HG03565 (cell line): ENCODE measurements around the gene LATS1.
"Not testable (repeated sequence)": the region's sequence is repeated elsewhere in the genome, so short reads cannot be mapped to it uniquely, and the experiment has no call there.

Source experiments
- ATAC-seq: cut with Tn5 transposase; IDR thresholded peaks from one replicate; pipeline ENCODE4 v1.9.1; 2021; ENCODE audit warnings: mild to moderate bottlenecking, moderate library complexity; ENCODE audit not compliant: unreplicated experiment

LATS1 gene

GRCh38 chr6:149729824-149730223, 11.9 kb upstream of the LATS1 start:
- no peak for ATAC-seq

GRCh38 chr6:149728499-149729234, 10.8 kb upstream of the LATS1 start:
- ATAC-seq = no peak

GRCh38 chr6:149727793-149728498, 10.0 kb upstream of the LATS1 start:
- ATAC-seq = no peak

- ATAC-seq = no peak
Measured at GRCh38 chr6:149725785-149726184, 7.9 kb upstream of the LATS1 start.

- ATAC-seq = no peak
Measured at GRCh38 chr6:149723771-149724417, 6.0 kb upstream of the LATS1 start.

GRCh38 chr6:149723262-149723661, 5.4 kb upstream of the LATS1 start:
- ATAC-seq = no peak

- ATAC-seq = no peak
Measured at GRCh38 chr6:149719531-149719930, 1.6 kb upstream of the LATS1 start.

- no peak for ATAC-seq
Measured at GRCh38 chr6:149717255-149717587, 680 bp downstream of the LATS1 start.

GRCh38 chr6:149716181-149716963, 1.5 kb downstream of the LATS1 start:
- ATAC-seq = no peak

GRCh38 chr6:149714442-149714841, 3.5 kb downstream of the LATS1 start:
- ATAC-seq = no peak

- no peak for ATAC-seq
Measured at GRCh38 chr6:149711711-149712110, 6.2 kb downstream of the LATS1 start.

GRCh38 chr6:149701714-149702113, 16.2 kb downstream of the LATS1 start:
- ATAC-seq = no peak

GRCh38 chr6:149699150-149699549, 18.8 kb downstream of the LATS1 start:
- no peak for ATAC-seq

- ATAC-seq = no peak
Measured at GRCh38 chr6:149698175-149698574, 19.7 kb downstream of the LATS1 start.

GRCh38 chr6:149696901-149697300, 21.0 kb downstream of the LATS1 start:
- no peak for ATAC-seq

GRCh38 chr6:149694921-149695320, 23.0 kb downstream of the LATS1 start:
- ATAC-seq = no peak

GRCh38 chr6:149691201-149691600, 26.7 kb downstream of the LATS1 start:
- no peak for ATAC-seq

- no peak for ATAC-seq
Measured at GRCh38 chr6:149686230-149686629, 31.7 kb downstream of the LATS1 start.

- no peak for ATAC-seq
Measured at GRCh38 chr6:149683256-149683859, 34.5 kb downstream of the LATS1 start.

- not testable (repeated sequence) for ATAC-seq
Measured at GRCh38 chr6:149681845-149682244, 36.1 kb downstream of the LATS1 start.

- no peak for ATAC-seq
Measured at GRCh38 chr6:149681209-149681608, 36.7 kb downstream of the LATS1 start.
